Measurements from ENCODE around the gene CDC42SE1. TPM values are rescaled to one million over a fixed set of nuclear protein-coding genes. Genes with fewer than 3 reads are reported as not detected.
A peak's percentile ranks its signal among the peaks of the same experiment; 100 is the strongest.
"Not testable (repeated sequence)": the region's sequence is repeated elsewhere in the genome, so short reads cannot be mapped to it uniquely, and the experiment has no call there.

CDC42SE1 gene, protein sequence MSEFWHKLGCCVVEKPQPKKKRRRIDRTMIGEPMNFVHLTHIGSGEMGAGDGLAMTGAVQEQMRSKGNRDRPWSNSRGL
- total RNA-seq: 10 to 100 TPM; 59.0 to 73.8 TPM
- polyA plus RNA-seq (ENCODE audit: insufficient read length in 2 of 2): 10 to 100 TPM; 86.3 to 89.8 TPM
- long read RNA-seq, donor 1, transcript CDC42SE1-201 (5 exons, 3,045 nt): major isoform, 19 of 1,559 reads
- long read RNA-seq, donor 1, partial matches to known transcripts: 1,515 of 1,559 reads
- long read RNA-seq, donor 1, other reads (novel, unspliced or antisense): 21 of 1,559 reads
- long read RNA-seq, donor 2, transcript CDC42SE1-201 (5 exons, 3,045 nt): major isoform, 5 of 6 reads
- long read RNA-seq, donor 2, partial matches to known transcripts: 0 of 6 reads
- long read RNA-seq, donor 2, other reads (novel, unspliced or antisense): 0 of 6 reads
- long read RNA-seq, donor 3, transcript CDC42SE1-201 (5 exons, 3,045 nt): major isoform, 6 of 8 reads
- long read RNA-seq, donor 3, partial matches to known transcripts: 0 of 8 reads
- long read RNA-seq, donor 3, other reads (novel, unspliced or antisense): 0 of 8 reads
- long read RNA-seq, donor 4, transcript CDC42SE1-201 (5 exons, 3,045 nt): major isoform, 21 of 278 reads
- long read RNA-seq, donor 4, partial matches to known transcripts: 248 of 278 reads
- long read RNA-seq, donor 4, other reads (novel, unspliced or antisense): 5 of 278 reads

GRCh38 chr1:151059109-151060006, at the start of gene CDC42SE1:
Gene CDC42SE1, minus strand, starts transcription at chr1:151059622. Its CDS starts 3,892 bp downstream, at chr1:151055730.
- H3K4me3 ChIP-seq (ENCODE audit: low read depth, low read length): peak within 1 kb of the TSS; percentile 94
- H3K36me3 ChIP-seq (ENCODE audit: control insufficient read depth, insufficient read depth, low read length): peaks cover 33% of the 10 kb centered on the region
- H3K27me3 ChIP-seq (ENCODE audit: control insufficient read depth, insufficient read depth, low read length): no peaks in the 10 kb centered on the region
- no peaks in the 10 kb centered on the region for H3K9me3 ChIP-seq (ENCODE audit: control insufficient read depth, insufficient read depth, low read length)
- peak within 1 kb of the TSS; percentile 98 for H3K27ac ChIP-seq (ENCODE audit: low read depth, low read length)
- peak in 4 of 6 donors; percentile 77 to 96 (median 88) for DNase-seq (ENCODE audit: low read depth in 4 of 6, low spot score in 6 of 6)
- H3K4me1 ChIP-seq (ENCODE audit: control insufficient read depth, insufficient read depth, low read length): peaks cover 41% of the 10 kb centered on the region
- WGBS (ENCODE audit: insufficient coverage): 0% methylated on average over 53 of the region's 58 CpGs

DNA sequence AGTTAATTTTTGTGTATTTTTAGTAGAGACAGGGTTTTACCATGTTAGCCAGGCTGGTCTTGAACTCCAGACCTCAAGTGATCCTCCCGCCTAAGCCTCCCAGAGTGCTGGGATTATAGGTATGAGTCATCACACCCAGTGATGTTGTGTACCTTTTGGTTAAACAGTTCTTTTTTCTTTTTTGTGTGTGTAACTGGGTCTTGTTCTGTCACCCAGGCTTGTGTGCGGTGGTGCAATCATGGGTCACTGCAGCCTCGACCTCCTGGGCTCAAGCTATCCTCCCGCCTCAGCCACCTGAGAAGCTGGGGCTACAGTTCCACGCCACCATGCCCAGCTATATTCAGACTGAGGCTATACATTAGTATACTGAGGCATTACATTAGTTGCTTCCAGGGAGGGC, 48.9 kb upstream of the CDC42SE1 start:
- Histone ChIP-seq H3K27ac (ENCODE audit: low read depth, low read length) (no peak overlapping the region), H3K36me3 (ENCODE audit: control insufficient read depth, insufficient read depth, low read length) (peaks cover 30% of the 10 kb centered on the region), H3K4me1 (ENCODE audit: control insufficient read depth, insufficient read depth, low read length) (no peaks in the 10 kb centered on the region), H3K9me3 (ENCODE audit: control insufficient read depth, insufficient read depth, low read length) (no peaks in the 10 kb centered on the region), H3K27me3 (ENCODE audit: control insufficient read depth, insufficient read depth, low read length) (no peaks in the 10 kb centered on the region), H3K4me3 (ENCODE audit: low read depth, low read length) (no peak overlapping the region)
- no peak for DNase-seq (ENCODE audit: low read depth in 4 of 6, low spot score in 6 of 6)
- 93% methylated on average over 5 of the region's 5 CpGs for WGBS (ENCODE audit: insufficient coverage)

GRCh38 chr1:151106894-151107293, 47.5 kb upstream of the CDC42SE1 start:
- Histone ChIP-seq H3K36me3 (ENCODE audit: control insufficient read depth, insufficient read depth, low read length) (peaks cover 23% of the 10 kb centered on the region), H3K27ac (ENCODE audit: low read depth, low read length) (no peak overlapping the region), H3K9me3 (ENCODE audit: control insufficient read depth, insufficient read depth, low read length) (no peaks in the 10 kb centered on the region), H3K4me1 (ENCODE audit: control insufficient read depth, insufficient read depth, low read length) (no peaks in the 10 kb centered on the region), H3K27me3 (ENCODE audit: control insufficient read depth, insufficient read depth, low read length) (no peaks in the 10 kb centered on the region), H3K4me3 (ENCODE audit: low read depth, low read length) (no peak overlapping the region)
- no CpG with 5 or more reads among the region's 2 CpGs for WGBS (ENCODE audit: insufficient coverage)
- DNase-seq (ENCODE audit: low read depth in 4 of 6, low spot score in 6 of 6): no peak

GRCh38 chr1:151104630-151105029, 45.2 kb upstream of the CDC42SE1 start:
- DNase-seq (ENCODE audit: low read depth in 4 of 6, low spot score in 6 of 6): no peak
- Histone ChIP-seq H3K4me1 (ENCODE audit: control insufficient read depth, insufficient read depth, low read length) (no peaks in the 10 kb centered on the region), H3K27ac (ENCODE audit: low read depth, low read length) (no peak overlapping the region), H3K4me3 (ENCODE audit: low read depth, low read length) (no peak overlapping the region), H3K9me3 (ENCODE audit: control insufficient read depth, insufficient read depth, low read length) (no peaks in the 10 kb centered on the region), H3K27me3 (ENCODE audit: control insufficient read depth, insufficient read depth, low read length) (no peaks in the 10 kb centered on the region), H3K36me3 (ENCODE audit: control insufficient read depth, insufficient read depth, low read length) (peaks cover 14% of the 10 kb centered on the region)

DNA sequence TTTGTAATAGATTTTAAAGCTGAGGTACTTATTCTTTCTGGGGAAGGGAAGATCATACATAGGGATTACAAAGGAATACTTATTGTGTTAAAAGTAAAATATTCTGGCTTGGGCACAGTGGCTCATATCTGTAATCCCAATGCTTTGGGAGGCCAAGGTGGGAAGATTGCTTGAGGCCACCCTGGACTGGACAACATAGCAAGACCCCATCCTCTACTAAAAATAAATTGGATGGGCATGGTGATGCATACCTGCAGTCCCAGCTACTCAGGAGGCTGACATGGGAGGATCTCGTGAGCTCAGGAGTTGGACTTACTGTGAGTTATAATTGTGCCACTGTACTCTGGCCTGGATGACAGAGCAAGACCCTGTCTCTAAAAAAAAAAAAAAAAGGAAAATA, 38.7 kb upstream of the CDC42SE1 start:
- no peak overlapping the region for H3K27ac ChIP-seq (ENCODE audit: low read depth, low read length)
- no peaks in the 10 kb centered on the region for H3K4me1 ChIP-seq (ENCODE audit: control insufficient read depth, insufficient read depth, low read length)
- no CpG with 5 or more reads among the region's 1 CpG for WGBS (ENCODE audit: insufficient coverage)
- no peaks in the 10 kb centered on the region for H3K27me3 ChIP-seq (ENCODE audit: control insufficient read depth, insufficient read depth, low read length)
- no peaks in the 10 kb centered on the region for H3K9me3 ChIP-seq (ENCODE audit: control insufficient read depth, insufficient read depth, low read length)
- no peak overlapping the region for H3K4me3 ChIP-seq (ENCODE audit: low read depth, low read length)
- H3K36me3 ChIP-seq (ENCODE audit: control insufficient read depth, insufficient read depth, low read length): peaks cover 4% of the 10 kb centered on the region
- no peak for DNase-seq (ENCODE audit: low read depth in 4 of 6, low spot score in 6 of 6)

DNA sequence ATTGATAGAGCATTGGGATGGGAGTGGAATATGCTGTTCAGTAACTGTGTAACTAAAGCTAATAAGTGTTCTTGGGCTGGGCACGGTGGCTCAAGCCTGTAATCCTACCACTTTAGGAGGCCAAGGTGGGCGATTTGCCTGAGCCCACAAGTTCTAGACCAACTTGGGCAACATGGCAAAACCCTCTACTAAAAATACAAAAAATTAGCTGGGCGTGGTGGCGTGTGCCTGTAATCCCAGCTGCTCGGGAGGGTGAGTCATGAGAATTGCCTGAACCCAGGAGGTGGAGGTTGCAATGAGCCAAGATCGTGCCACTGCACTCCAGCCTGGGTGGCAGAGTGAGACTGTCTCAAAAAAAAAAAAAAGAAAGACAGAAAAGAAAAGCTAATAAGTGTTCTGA, 38.0 kb upstream of the CDC42SE1 start:
- DNase-seq (ENCODE audit: low read depth in 4 of 6, low spot score in 6 of 6); H3K36me3 ChIP-seq (ENCODE audit: control insufficient read depth, insufficient read depth, low read length); H3K27ac ChIP-seq (ENCODE audit: low read depth, low read length); H3K4me3 ChIP-seq (ENCODE audit: low read depth, low read length); H3K27me3 ChIP-seq (ENCODE audit: control insufficient read depth, insufficient read depth, low read length); H3K9me3 ChIP-seq (ENCODE audit: control insufficient read depth, insufficient read depth, low read length); H3K4me1 ChIP-seq (ENCODE audit: control insufficient read depth, insufficient read depth, low read length): not testable (repeated sequence)
- WGBS (ENCODE audit: insufficient coverage): 92% methylated on average over 4 of the region's 6 CpGs

- 80% methylated on average over 1 of the region's 4 CpGs for WGBS (ENCODE audit: insufficient coverage)
- no peak for DNase-seq (ENCODE audit: low read depth in 4 of 6, low spot score in 6 of 6)
- H3K36me3 ChIP-seq (ENCODE audit: control insufficient read depth, insufficient read depth, low read length): peaks cover 4% of the 10 kb centered on the region
- H3K27ac ChIP-seq (ENCODE audit: low read depth, low read length): no peak overlapping the region
- no peaks in the 10 kb centered on the region for H3K9me3 ChIP-seq (ENCODE audit: control insufficient read depth, insufficient read depth, low read length)
- no peaks in the 10 kb centered on the region for H3K27me3 ChIP-seq (ENCODE audit: control insufficient read depth, insufficient read depth, low read length)
- no peak overlapping the region for H3K4me3 ChIP-seq (ENCODE audit: low read depth, low read length)
- H3K4me1 ChIP-seq (ENCODE audit: control insufficient read depth, insufficient read depth, low read length): no peaks in the 10 kb centered on the region
Observed at GRCh38 chr1:151085953-151086559, 26.6 kb upstream of the CDC42SE1 start.

GRCh38 chr1:151072224-151072623, 12.8 kb upstream of the CDC42SE1 start:
- Histone ChIP-seq H3K36me3 (ENCODE audit: control insufficient read depth, insufficient read depth, low read length) (peaks cover 23% of the 10 kb centered on the region), H3K9me3 (ENCODE audit: control insufficient read depth, insufficient read depth, low read length) (no peaks in the 10 kb centered on the region), H3K27me3 (ENCODE audit: control insufficient read depth, insufficient read depth, low read length) (no peaks in the 10 kb centered on the region), H3K27ac (ENCODE audit: low read depth, low read length) (peak overlapping the region; percentile 100), H3K4me1 (ENCODE audit: control insufficient read depth, insufficient read depth, low read length) (peaks cover 27% of the 10 kb centered on the region), H3K4me3 (ENCODE audit: low read depth, low read length) (no peak overlapping the region)
- 71% methylated on average over 10 of the region's 13 CpGs for WGBS (ENCODE audit: insufficient coverage)
- DNase-seq (ENCODE audit: low read depth in 4 of 6, low spot score in 6 of 6): no peak

Data from spinal cord (tissue), 10 donors.